OCI-LY7 (cell line): ENCODE measurements around the gene APOF. TPM values are rescaled to one million over a fixed set of nuclear protein-coding genes. Genes with fewer than 3 reads are reported as not detected.
"Not testable (repeated sequence)": the region's sequence is repeated elsewhere in the genome, so short reads cannot be mapped to it uniquely, and the experiment has no call there.

Experiments used
- BruUV-seq: library from RNA; stranded (reverse); fragments of 400-500 nt; replicated peaks from 2 replicates; lab custom pipeline; 2021; lab: Mats Ljungman, UMichigan
- CTCF ChIA-PET: fragments of 300-600 bp; sonication (Branson Sonifier 250); formaldehyde crosslinking; loops from one replicate; lab custom pipeline; 2022; ENCODE audit warnings: antibody characterized with exemption; ENCODE audit not compliant: unreplicated experiment; lab: Charles Lee
- POLR2A ChIA-PET: fragments of 300-600 bp; sonication (Branson Sonifier 250); formaldehyde crosslinking; loops from one replicate; lab custom pipeline; 2022; ENCODE audit warnings: antibody characterized with exemption; lab: Charles Lee
- DNase-seq: peaks from one replicate; pipeline ENCODE4 v3.0.0-alpha.2; 2015; ENCODE audit warnings: low spot score
- H2AFZ ChIP-seq: fragments of 200-600 bp; sonication (generic), shearing (Covaris generic); 2 replicates; pipeline ENCODE4 v1.6.1; 2014; ENCODE audit warnings: mild to moderate bottlenecking, antibody characterized with exemption, low read length, moderate library complexity
- H3K27ac ChIP-seq: fragments of 200-600 bp; sonication (generic); 2 replicates; pipeline ENCODE4 v1.5.1; 2014; ENCODE audit warnings: mixed run types, low read depth, mild to moderate bottlenecking, moderate library complexity, low read length, inconsistent platforms; ENCODE audit not compliant: poor library complexity, severe bottlenecking
- H3K36me3 ChIP-seq: fragments of 200-600 bp; sonication (generic); 2 replicates; pipeline ENCODE4 v1.6.1; 2014; ENCODE audit warnings: mild to moderate bottlenecking, antibody characterized with exemption, low read length, moderate library complexity, mixed read lengths; ENCODE audit not compliant: insufficient read depth
- H3K4me1 ChIP-seq: fragments of 200-600 bp; sonication (generic); 2 replicates; pipeline ENCODE4 v1.5.1; 2014; ENCODE audit warnings: mild to moderate bottlenecking, low read length; ENCODE audit not compliant: insufficient read depth, poor library complexity, severe bottlenecking
- H3K4me2 ChIP-seq: fragments of 200-600 bp; sonication (generic); 2 replicates; pipeline ENCODE4 v1.6.1; 2014; ENCODE audit warnings: mild to moderate bottlenecking, low read length
- H3K4me3 ChIP-seq: fragments of 200-600 bp; sonication (generic); 2 replicates; pipeline ENCODE4 v1.5.1; 2014; ENCODE audit warnings: mild to moderate bottlenecking, low read depth, low read length; ENCODE audit not compliant: poor library complexity, severe bottlenecking
- H3K79me2 ChIP-seq: fragments of 200-600 bp; sonication (generic); 2 replicates; pipeline ENCODE4 v1.6.1; 2016; ENCODE audit warnings: low read depth, mild to moderate bottlenecking, low read length, moderate library complexity, mixed read lengths; ENCODE audit not compliant: insufficient read depth
- H3K9me2 ChIP-seq: fragments of 200-600 bp; sonication (generic); 2 replicates; pipeline ENCODE4 v1.6.1; 2016; ENCODE audit warnings: mild to moderate bottlenecking, low read length, mixed read lengths; ENCODE audit not compliant: insufficient read depth
- H3K9me3 ChIP-seq: fragments of 200-600 bp; sonication (generic); 2 replicates; pipeline ENCODE4 v1.6.1; 2014; ENCODE audit warnings: mild to moderate bottlenecking, mixed run types, low read length, mixed read lengths
- H4K20me1 ChIP-seq: fragments of 200-600 bp; sonication (generic); 2 replicates; pipeline ENCODE4 v1.6.1; 2014; ENCODE audit warnings: mild to moderate bottlenecking, antibody characterized with exemption, low read length, moderate library complexity, mixed read lengths; ENCODE audit not compliant: insufficient read depth
- CTCF ChIP-seq: fragments of 200-600 bp; sonication (generic); conservative IDR thresholded peaks from 2 replicates; pipeline ENCODE4 v1.5.1; 2014; ENCODE audit warnings: mild to moderate bottlenecking, antibody characterized with exemption, low read length, moderate library complexity, mixed read lengths
- EZH2phosphoT487 ChIP-seq: fragments of 200-600 bp; sonication (generic); IDR thresholded peaks from 2 replicates; pipeline ENCODE4 v1.6.1; 2018; ENCODE audit warnings: low read depth, borderline replicate concordance, mild to moderate bottlenecking, mixed run types, antibody characterized with exemption, low read length, moderate library complexity, mixed read lengths
- intact Hi-C: fragments of 100-400 bp; cut with micrococcal nuclease; formaldehyde crosslinking; loops from one replicate; pipeline ENCODE4 v1.10.0; 2022; ENCODE audit not compliant: unreplicated experiment
- total RNA-seq, 2 experiments: library from RNA; depleted of rRNA in 1 of 2; stranded (reverse); fragments of >200 nt in 1 of 2; shearing (Covaris generic) in 1 of 2; gene quantifications; 2 replicates each; pipeline ENCODE4 v1.2.3, GENCODE V29; 2014 to 2022

The APOF gene
- total RNA-seq, 2 experiments from 2014 or later: 0.16 to 0.38 TPM

DNA sequence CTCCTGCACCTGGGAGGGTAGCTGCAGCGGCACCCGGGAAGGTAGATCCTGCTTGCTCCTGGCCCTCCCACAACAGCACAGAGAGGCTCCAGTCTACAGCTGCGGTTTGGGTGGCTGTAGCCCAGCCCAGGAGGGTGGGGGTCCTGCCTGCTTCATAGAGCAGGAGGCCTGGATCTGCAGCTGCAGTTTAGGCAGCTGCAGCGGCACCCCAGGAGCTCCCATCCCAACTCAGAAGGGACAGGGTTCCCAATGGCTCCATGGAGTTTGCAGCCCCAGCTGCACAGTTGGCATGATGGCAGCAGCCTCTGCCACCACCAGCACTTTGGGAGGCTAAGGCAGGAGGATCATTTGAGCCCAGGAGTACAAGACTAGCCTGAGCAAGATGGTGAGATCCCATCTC lies 48.1 kb upstream of the APOF start:
- H2AFZ ChIP-seq: no peak overlapping the region

DNA sequence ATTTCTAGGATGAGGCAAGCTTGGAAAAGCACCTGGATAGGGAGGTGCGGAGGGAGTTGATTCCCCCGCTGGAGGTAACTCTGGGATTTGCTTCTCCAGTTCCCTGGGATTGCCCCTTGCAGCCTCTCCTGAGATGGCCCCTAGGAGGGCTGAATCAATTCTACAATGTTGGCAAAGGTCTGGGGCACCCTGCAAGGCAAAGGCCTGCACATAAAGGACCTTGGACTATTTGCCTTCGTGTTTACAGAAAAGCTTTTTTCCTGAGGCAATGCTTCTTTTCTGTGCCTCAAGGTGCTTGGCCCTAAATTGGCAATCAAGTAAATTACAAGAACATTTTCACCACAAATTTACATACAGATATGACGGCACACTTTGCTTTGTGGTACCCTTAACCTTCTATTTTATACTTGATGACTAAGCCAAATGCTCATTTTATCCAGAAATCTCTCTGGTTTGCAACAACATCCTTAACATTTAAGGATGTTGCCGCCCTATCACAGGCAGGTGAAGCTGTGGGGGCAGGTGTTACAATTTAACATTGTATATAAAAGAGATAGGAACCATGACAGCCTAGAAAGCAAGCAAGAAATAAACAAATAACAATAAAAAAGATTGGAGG lies 46.3 kb upstream of the APOF start:
- Histone ChIP-seq H3K4me2 (no peak overlapping the region), H3K9me3 (no peaks in the 10 kb centered on the region), H3K27ac (no peak overlapping the region), H3K36me3 (peaks cover 21% of the 10 kb centered on the region), H3K4me1 (no peaks in the 10 kb centered on the region), H4K20me1 (no peaks in the 10 kb centered on the region), H3K79me2 (no peaks in the 10 kb centered on the region), H3K4me3 (no peak overlapping the region), H3K9me2 (no peaks in the 10 kb centered on the region), H2AFZ (no peak overlapping the region)
- TF ChIP-seq CTCF (no peak), EZH2phosphoT487 (no peak)
- intact Hi-C loops: no loop called here
- CTCF ChIA-PET: no interaction called here
- no TSS peak for BruUV-seq
- POLR2A ChIA-PET: interaction anchor here (1.3 kb wide), 1 partner anchor 50 kb away, joined by 3 read pairs; no protein-coding TSS in a partner anchor
- no peak for DNase-seq

More for the DNA sequence above, 48.1 kb upstream of the APOF start:
- Histone ChIP-seq H3K9me3 (no peaks in the 10 kb centered on the region), H3K27ac (no peak overlapping the region), H3K4me3 (no peak overlapping the region), H3K36me3 (peaks cover 37% of the 10 kb centered on the region), H3K4me1 (no peaks in the 10 kb centered on the region), H3K4me2 (no peak overlapping the region), H4K20me1 (no peaks in the 10 kb centered on the region), H3K79me2 (no peaks in the 10 kb centered on the region), H3K9me2 (no peaks in the 10 kb centered on the region)
- BruUV-seq: no TSS peak
- ChIA-PET CTCF (no interaction called here), POLR2A (no interaction called here)
- intact Hi-C loops: no loop called here
- DNase-seq: no peak
- TF ChIP-seq CTCF: no peak
- TF ChIP-seq EZH2phosphoT487: no peak

- intact Hi-C loops, CTCF ChIA-PET, H2AFZ ChIP-seq, POLR2A ChIA-PET, H3K36me3 ChIP-seq, H3K27ac ChIP-seq, DNase-seq, H3K4me3 ChIP-seq, H3K79me2 ChIP-seq, H4K20me1 ChIP-seq, H3K4me2 ChIP-seq, BruUV-seq, H3K9me2 ChIP-seq, H3K4me1 ChIP-seq, H3K9me3 ChIP-seq: not testable (repeated sequence)
Measured at GRCh38 chr12:56404227-56404626, 41.6 kb upstream of the APOF start.

GRCh38 chr12:56401612-56402011 lies 39.0 kb upstream of the APOF start:
- intact Hi-C loops, H3K4me2 ChIP-seq, H3K79me2 ChIP-seq, POLR2A ChIA-PET, H4K20me1 ChIP-seq, H3K36me3 ChIP-seq, H2AFZ ChIP-seq, H3K9me3 ChIP-seq, H3K4me1 ChIP-seq, BruUV-seq, H3K4me3 ChIP-seq, H3K9me2 ChIP-seq, H3K27ac ChIP-seq, DNase-seq: not testable (repeated sequence)
- CTCF ChIA-PET: interaction anchor here (0.6 kb wide), 1 partner anchor 179 kb away, joined by 3 read pairs; no protein-coding TSS in a partner anchor

DNA sequence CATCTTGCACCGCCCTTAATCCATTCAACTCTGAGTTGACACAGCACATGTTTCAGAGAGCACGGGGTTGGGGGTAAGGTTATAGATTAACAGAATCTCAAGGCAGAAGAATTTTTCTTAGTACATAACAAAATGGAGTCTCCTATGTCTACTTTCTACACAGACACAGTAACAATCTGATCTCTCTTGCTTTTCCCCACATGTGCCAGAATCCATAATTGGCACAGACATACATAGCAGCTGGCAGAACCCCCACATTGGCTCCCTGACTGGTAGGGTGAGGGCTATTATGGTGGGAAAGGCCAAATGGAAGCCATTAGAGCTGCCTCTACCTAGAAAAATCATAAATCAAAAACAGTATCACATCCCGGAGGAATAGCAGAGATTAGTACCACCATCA lies 38.5 kb upstream of the APOF start:
- POLR2A ChIA-PET, DNase-seq, H3K9me2 ChIP-seq, H3K9me3 ChIP-seq, intact Hi-C loops, H2AFZ ChIP-seq, H4K20me1 ChIP-seq, H3K36me3 ChIP-seq, H3K4me3 ChIP-seq, BruUV-seq, H3K4me2 ChIP-seq, H3K79me2 ChIP-seq, H3K27ac ChIP-seq, H3K4me1 ChIP-seq: not testable (repeated sequence)
- CTCF ChIA-PET: interaction anchor here (0.6 kb wide), 1 partner anchor 178 kb away, joined by 3 read pairs; no protein-coding TSS in a partner anchor
